HepG2 (cell line): ENCODE results near the gene SYMPK. TPM values are rescaled to one million over a fixed set of nuclear protein-coding genes. Genes with fewer than 3 reads are reported as not detected.

Experiments used
- DMAP1 ChIP-seq: IDR thresholded peaks from 2 replicates; pipeline ENCODE4 v1.6.1; 2016
- FLYWCH1 ChIP-seq: sonication (generic); formaldehyde crosslinking; IDR thresholded peaks from 2 replicates; pipeline ENCODE4 v1.8.1; 2023; ENCODE audit warnings: mild to moderate bottlenecking, missing genetic modification reagents
- GATA4 ChIP-seq: sonication (generic); IDR thresholded peaks from 2 replicates; pipeline ENCODE4 v1.6.1; 2016; ENCODE audit warnings: antibody characterized with exemption, low read depth, borderline replicate concordance
- KDM4B ChIP-seq: sonication (generic); formaldehyde crosslinking; IDR thresholded peaks from 2 replicates; pipeline ENCODE4 v1.4.0; 2020; ENCODE audit warnings: missing genetic modification reagents
- NFIC ChIP-seq: IDR thresholded peaks from 2 replicates; pipeline ENCODE4 v1.6.1; 2012; ENCODE audit warnings: mild to moderate bottlenecking, low read length, inconsistent platforms
- SAP130 ChIP-seq: IDR thresholded peaks from 2 replicates; pipeline ENCODE4 v1.6.1; 2016; ENCODE audit warnings: low read depth
- TARDBP ChIP-seq: sonication (generic); formaldehyde crosslinking; IDR thresholded peaks from 2 replicates; pipeline ENCODE4 v1.8.0; 2022; ENCODE audit warnings: mild to moderate bottlenecking, missing genetic modification reagents
- YEATS2 ChIP-seq: sonication (generic); formaldehyde crosslinking; IDR thresholded peaks from 2 replicates; pipeline ENCODE4 v1.4.0; 2020; ENCODE audit warnings: missing genetic modification reagents, borderline replicate concordance
- YEATS4 ChIP-seq: sonication (generic); formaldehyde crosslinking; IDR thresholded peaks from 2 replicates; pipeline ENCODE4 v1.4.0; 2020; ENCODE audit warnings: missing genetic modification reagents, borderline replicate concordance
- ZBTB7B ChIP-seq: sonication (generic); formaldehyde crosslinking; IDR thresholded peaks from 2 replicates; pipeline ENCODE4 v1.4.0; 2020; ENCODE audit warnings: missing genetic modification reagents
- ZNF160 ChIP-seq: sonication (generic); formaldehyde crosslinking; IDR thresholded peaks from 2 replicates; pipeline ENCODE4 v1.8.0; 2022; ENCODE audit warnings: mild to moderate bottlenecking, inconsistent platforms, missing genetic modification reagents
- ZNF326 ChIP-seq: sonication (generic); formaldehyde crosslinking; IDR thresholded peaks from 2 replicates; pipeline ENCODE4 v1.4.0; 2020; ENCODE audit warnings: missing genetic modification reagents, borderline replicate concordance
- ZNF414 ChIP-seq: sonication (generic); formaldehyde crosslinking; IDR thresholded peaks from 2 replicates; pipeline ENCODE4 v1.5.0; 2020; ENCODE audit warnings: missing genetic modification reagents
- ZNF530 ChIP-seq: sonication (generic); formaldehyde crosslinking; IDR thresholded peaks from 2 replicates; pipeline ENCODE4 v1.5.0; 2020; ENCODE audit warnings: low read depth, mild to moderate bottlenecking, missing genetic modification reagents
- ZNF577 ChIP-seq: sonication (generic); formaldehyde crosslinking; IDR thresholded peaks from 2 replicates; pipeline ENCODE4 v1.4.0; 2020; ENCODE audit warnings: mild to moderate bottlenecking, low read depth, missing genetic modification reagents, borderline replicate concordance
- ZNF674 ChIP-seq: sonication (generic); formaldehyde crosslinking; IDR thresholded peaks from 2 replicates; pipeline ENCODE4 v1.5.0; 2020; ENCODE audit warnings: low read depth, mild to moderate bottlenecking, missing genetic modification reagents
- ZNF839 ChIP-seq: sonication (generic); formaldehyde crosslinking; IDR thresholded peaks from 2 replicates; pipeline ENCODE4 v1.4.0; 2020; ENCODE audit warnings: missing genetic modification reagents, mild to moderate bottlenecking, borderline replicate concordance
- polyA plus RNA-seq, 8 experiments: library from polyadenylated mRNA; depleted of rRNA in 3 of 8; stranded (reverse) in 7 of 8; unstranded in 1 of 8; fragments of >200 nt; fragmentation: Illumina TruSeq in 4 of 8; extraction: Trizol in 4 of 8; gene quantifications; 2 replicates each; pipeline versions ENCODE4 v1.2.1 to v1.2.3, GENCODE V29; 2011 to 2016; ENCODE audit warnings: low read depth in 4 of 8, missing spikeins in 1 of 8, mixed read lengths in 1 of 8; ENCODE audit not compliant: insufficient read depth in 1 of 8
- total RNA-seq, 5 experiments: library from RNA; depleted of rRNA; stranded (reverse); fragments of >200 nt; fragmentation: Illumina TruSeq; extraction: Trizol; gene quantifications; 2 replicates each; pipeline ENCODE4 v1.2.3, GENCODE V29; 2016; ENCODE audit warnings: low read depth in 1 of 5
- TF ChIP-seq, protein P1 (sequence below): sonication (generic); formaldehyde crosslinking; IDR thresholded peaks from 2 replicates; pipeline ENCODE4 v1.5.1; 2020; ENCODE audit warnings: missing genetic modification reagents, mild to moderate bottlenecking, borderline replicate concordance
- TF ChIP-seq, protein P2 (sequence below): sonication (generic); formaldehyde crosslinking; conservative IDR thresholded peaks from 2 replicates; pipeline ENCODE4 v1.8.0; 2022; ENCODE audit warnings: mild to moderate bottlenecking, moderate library complexity, missing genetic modification reagents
- TF ChIP-seq, protein P3 (sequence below): sonication (generic); formaldehyde crosslinking; IDR thresholded peaks from 2 replicates; pipeline ENCODE4 v1.5.0; 2020; ENCODE audit warnings: missing genetic modification reagents, mild to moderate bottlenecking, borderline replicate concordance
- TF ChIP-seq, protein P4 (sequence below): sonication (generic); formaldehyde crosslinking; IDR thresholded peaks from 2 replicates; pipeline ENCODE4 v1.4.0; 2020; ENCODE audit warnings: missing genetic modification reagents

Gene SYMPK
- total and polyA plus RNA-seq, 2 of the 13 experiments (the other 11 are each of a cell fraction or from before 2014, with no cell fraction given), result 21.9 to 55.7 TPM

- TF ChIP-seq, protein P1, sequence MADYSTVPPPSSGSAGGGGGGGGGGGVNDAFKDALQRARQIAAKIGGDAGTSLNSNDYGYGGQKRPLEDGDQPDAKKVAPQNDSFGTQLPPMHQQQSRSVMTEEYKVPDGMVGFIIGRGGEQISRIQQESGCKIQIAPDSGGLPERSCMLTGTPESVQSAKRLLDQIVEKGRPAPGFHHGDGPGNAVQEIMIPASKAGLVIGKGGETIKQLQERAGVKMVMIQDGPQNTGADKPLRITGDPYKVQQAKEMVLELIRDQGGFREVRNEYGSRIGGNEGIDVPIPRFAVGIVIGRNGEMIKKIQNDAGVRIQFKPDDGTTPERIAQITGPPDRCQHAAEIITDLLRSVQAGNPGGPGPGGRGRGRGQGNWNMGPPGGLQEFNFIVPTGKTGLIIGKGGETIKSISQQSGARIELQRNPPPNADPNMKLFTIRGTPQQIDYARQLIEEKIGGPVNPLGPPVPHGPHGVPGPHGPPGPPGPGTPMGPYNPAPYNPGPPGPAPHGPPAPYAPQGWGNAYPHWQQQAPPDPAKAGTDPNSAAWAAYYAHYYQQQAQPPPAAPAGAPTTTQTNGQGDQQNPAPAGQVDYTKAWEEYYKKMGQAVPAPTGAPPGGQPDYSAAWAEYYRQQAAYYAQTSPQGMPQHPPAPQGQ (CRISPR knock-in tag), result no peak; the same call in 1 of the 2 replicates
- TF ChIP-seq GATA4, result 0 out of 2 replicates have a peak, but pooled peaks have one; percentile 43
- peak; percentile 39 for TF ChIP-seq DMAP1
- TF ChIP-seq TARDBP (CRISPR knock-in tag), result no peak; the same call in 1 of the 2 replicates
- TF ChIP-seq ZNF160, result no peak; the same call in 1 of the 2 replicates
- no peak; the same call in 1 of the 2 replicates for TF ChIP-seq ZBTB7B (CRISPR knock-in tag)
- no peak for TF ChIP-seq ZNF414 (CRISPR knock-in tag)
- no peak for TF ChIP-seq KDM4B (CRISPR knock-in tag)
- TF ChIP-seq ZNF839, result no peak
- peak; percentile 65; the same call in 1 of the 2 replicates for TF ChIP-seq YEATS4 (CRISPR knock-in tag)
- 0 out of 2 replicates have a peak, but pooled peaks have one; percentile 38 for TF ChIP-seq FLYWCH1 (CRISPR knock-in tag)
- peak; percentile 38 for TF ChIP-seq SAP130 (CRISPR knock-in tag)
- TF ChIP-seq NFIC, result no peak
- TF ChIP-seq, protein P2, sequence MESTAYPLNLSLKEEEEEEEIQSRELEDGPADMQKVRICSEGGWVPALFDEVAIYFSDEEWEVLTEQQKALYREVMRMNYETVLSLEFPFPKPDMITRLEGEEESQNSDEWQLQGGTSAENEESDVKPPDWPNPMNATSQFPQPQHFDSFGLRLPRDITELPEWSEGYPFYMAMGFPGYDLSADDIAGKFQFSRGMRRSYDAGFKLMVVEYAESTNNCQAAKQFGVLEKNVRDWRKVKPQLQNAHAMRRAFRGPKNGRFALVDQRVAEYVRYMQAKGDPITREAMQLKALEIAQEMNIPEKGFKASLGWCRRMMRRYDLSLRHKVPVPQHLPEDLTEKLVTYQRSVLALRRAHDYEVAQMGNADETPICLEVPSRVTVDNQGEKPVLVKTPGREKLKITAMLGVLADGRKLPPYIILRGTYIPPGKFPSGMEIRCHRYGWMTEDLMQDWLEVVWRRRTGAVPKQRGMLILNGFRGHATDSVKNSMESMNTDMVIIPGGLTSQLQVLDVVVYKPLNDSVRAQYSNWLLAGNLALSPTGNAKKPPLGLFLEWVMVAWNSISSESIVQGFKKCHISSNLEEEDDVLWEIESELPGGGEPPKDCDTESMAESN (CRISPR knock-in tag), result peak; percentile 64; the same call in 1 of the 2 replicates
- TF ChIP-seq ZNF674, result no peak
- no peak for TF ChIP-seq YEATS2 (CRISPR knock-in tag)
- no peak for TF ChIP-seq ZNF530 (CRISPR knock-in tag)
- no peak for TF ChIP-seq ZNF577 (CRISPR knock-in tag)
- TF ChIP-seq, protein P3, sequence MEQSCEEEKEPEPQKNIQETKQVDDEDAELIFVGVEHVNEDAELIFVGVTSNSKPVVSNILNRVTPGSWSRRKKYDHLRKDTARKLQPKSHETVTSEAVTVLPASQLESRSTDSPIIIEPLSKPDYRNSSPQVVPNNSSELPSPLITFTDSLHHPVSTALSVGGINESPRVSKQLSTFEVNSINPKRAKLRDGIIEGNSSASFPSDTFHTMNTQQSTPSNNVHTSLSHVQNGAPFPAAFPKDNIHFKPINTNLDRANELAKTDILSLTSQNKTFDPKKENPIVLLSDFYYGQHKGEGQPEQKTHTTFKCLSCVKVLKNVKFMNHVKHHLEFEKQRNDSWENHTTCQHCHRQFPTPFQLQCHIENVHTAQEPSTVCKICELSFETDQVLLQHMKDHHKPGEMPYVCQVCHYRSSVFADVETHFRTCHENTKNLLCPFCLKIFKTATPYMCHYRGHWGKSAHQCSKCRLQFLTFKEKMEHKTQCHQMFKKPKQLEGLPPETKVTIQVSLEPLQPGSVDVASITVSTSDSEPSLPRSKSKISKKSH (CRISPR knock-in tag), result no peak
- TF ChIP-seq, protein P4, sequence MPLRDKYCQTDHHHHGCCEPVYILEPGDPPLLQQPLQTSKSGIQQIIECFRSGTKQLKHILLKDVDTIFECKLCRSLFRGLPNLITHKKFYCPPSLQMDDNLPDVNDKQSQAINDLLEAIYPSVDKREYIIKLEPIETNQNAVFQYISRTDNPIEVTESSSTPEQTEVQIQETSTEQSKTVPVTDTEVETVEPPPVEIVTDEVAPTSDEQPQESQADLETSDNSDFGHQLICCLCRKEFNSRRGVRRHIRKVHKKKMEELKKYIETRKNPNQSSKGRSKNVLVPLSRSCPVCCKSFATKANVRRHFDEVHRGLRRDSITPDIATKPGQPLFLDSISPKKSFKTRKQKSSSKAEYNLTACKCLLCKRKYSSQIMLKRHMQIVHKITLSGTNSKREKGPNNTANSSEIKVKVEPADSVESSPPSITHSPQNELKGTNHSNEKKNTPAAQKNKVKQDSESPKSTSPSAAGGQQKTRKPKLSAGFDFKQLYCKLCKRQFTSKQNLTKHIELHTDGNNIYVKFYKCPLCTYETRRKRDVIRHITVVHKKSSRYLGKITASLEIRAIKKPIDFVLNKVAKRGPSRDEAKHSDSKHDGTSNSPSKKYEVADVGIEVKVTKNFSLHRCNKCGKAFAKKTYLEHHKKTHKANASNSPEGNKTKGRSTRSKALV, result no peak; the same call in 1 of the 2 replicates
- no peak for TF ChIP-seq ZNF326 (CRISPR knock-in tag)
Observed at GRCh38 chr19:45885556-45886426, 22.8 kb upstream of the SYMPK start, which contains the start of gene IRF2BP1 (continued).
